ENCODE measurements around the gene EVI5.

Gene EVI5

DNA sequence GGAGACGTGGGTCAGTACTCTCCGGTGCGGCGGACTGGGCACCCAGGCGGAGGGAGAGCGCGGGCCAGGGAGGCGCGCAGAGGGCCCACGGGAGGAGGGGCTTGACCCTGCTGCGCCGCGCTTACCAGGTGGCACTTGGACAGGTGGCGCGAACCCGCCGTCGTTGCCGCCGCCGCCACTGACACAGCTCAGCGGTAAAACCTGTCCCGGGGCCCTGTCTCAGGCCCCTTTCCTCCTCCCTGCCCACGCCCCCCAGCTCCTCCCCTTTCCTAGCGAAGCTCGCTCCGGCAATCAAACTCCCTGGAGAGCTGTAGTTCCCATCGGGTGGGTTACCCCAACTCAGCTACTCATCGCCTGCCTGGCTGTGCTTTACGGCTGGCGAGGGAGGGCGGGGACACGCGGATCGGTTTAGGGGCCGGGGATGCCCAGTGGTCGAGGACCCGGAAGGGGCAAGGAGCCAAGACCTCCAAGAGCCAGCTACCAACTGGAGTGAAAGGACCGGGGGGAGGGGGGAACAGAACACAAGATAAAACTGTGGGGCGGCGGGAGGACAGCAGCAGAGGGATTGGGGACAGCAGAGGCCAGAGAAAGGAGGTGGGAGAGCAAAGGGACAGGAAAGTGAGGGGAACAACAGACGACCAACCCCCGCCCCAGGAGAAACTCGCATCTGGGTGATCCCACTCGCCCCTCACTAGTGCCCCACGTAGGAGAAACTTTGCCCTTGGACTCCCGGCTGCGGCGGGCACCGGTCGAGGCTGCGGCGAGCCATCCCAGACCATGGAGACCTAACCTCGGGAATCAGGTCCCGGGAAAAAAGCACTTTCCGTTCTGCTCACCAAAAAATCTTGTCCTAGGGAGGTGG, 301.1 kb downstream of the EVI5 start:
- DNase-seq (ENCODE audit: low read depth in 2 of 2), result peak; percentile 70 to 73

DNA sequence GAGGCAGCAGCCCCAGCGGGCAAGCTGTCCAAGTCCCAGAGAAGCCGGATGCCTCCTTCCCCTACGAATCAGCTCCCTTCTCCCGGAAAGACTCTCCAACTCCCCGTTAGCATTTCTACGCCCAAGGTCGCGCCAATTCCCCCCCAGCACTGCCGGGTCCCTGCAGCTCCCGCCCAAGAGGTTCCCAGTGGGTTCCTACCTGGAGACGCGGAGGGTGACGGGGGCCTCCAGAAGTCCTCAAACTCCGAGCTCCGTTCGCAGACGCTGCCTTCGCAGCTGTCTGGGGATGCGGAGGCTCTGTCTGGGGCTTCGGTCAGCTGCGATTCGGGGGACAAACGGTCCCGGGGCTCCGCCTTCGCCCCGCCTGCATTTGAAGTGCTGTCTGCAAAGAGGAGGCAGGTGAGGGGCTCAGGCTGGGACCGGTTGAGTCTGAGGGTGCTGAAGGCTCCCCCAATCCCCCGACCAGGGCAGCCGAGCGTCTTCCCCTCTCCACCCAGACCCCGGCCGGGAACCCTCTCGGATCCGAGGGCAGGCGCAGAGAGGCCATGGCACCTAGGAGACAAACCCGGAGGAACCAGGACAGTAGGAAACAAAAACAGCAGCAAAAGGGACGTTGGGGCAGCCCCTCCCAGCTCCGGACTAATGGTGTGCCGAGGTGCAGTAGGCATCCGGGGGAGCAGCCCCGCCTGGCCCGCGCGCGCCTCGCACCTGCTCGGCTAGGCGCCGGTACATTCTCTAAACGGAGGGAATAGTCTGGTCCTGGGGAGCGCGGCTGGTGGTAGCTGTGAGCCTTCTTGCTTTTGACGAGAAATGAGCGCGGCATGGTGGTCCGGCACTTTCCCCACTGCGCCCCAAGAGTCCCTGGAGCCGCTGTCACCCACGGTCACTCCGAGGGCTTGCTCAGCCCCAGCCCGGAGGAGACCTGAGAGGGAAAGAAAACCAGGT, 302.0 kb downstream of the EVI5 start:
- DNase-seq (ENCODE audit: low read depth in 2 of 2), result no peak

DNA sequence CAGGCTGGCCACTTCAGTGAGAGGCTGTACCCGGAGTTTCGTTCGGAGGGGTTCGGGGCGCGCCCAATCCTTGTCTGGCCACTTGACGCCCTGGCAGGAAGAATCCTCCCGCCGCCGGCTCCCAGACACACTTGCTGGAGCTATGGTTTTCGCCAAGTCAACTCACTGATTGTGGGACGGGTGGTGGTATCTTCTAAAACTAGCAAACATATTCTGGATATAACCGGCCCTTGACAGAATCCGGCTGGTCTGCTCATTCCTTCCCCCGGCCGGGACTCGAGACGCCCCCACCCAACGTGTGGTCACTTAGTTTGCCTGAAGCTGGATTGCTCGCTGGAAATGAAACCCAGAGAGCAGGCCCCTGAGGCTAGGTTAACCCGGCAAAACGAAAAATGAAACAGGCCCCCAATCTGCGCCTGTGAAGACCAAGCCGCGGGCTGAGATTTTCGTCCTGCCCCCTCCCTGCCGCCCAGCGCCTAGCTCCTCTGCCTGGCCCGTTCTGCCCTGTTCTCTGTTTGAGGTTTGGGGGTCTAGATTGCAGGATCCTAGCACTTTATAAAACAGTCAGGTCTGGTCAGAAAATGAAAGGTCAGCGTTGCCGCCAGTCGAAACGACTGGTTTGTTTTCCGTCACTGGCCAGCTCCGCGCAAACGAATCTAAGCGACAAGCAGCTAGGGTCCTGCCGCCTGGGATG, 302.8 kb downstream of the EVI5 start:
- no peak for DNase-seq (ENCODE audit: low read depth in 2 of 2)

DNA sequence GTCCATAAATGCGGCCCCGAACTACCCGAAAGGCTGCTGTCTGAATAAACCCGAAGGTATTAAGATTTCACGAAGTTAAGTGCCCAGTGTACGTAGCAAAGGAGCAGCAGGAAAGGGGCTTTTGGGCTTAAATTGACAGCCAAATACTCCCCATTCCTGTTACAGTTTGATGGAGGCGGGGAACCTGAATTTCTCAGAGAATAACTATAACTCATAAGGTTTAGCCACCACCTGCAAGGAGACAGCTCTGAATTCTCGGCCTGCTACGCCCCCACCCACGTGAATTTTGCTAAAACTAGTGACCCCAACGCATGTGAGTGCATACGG, 303.3 kb downstream of the EVI5 start:
- DNase-seq (ENCODE audit: low read depth in 2 of 2), result no peak

DNA sequence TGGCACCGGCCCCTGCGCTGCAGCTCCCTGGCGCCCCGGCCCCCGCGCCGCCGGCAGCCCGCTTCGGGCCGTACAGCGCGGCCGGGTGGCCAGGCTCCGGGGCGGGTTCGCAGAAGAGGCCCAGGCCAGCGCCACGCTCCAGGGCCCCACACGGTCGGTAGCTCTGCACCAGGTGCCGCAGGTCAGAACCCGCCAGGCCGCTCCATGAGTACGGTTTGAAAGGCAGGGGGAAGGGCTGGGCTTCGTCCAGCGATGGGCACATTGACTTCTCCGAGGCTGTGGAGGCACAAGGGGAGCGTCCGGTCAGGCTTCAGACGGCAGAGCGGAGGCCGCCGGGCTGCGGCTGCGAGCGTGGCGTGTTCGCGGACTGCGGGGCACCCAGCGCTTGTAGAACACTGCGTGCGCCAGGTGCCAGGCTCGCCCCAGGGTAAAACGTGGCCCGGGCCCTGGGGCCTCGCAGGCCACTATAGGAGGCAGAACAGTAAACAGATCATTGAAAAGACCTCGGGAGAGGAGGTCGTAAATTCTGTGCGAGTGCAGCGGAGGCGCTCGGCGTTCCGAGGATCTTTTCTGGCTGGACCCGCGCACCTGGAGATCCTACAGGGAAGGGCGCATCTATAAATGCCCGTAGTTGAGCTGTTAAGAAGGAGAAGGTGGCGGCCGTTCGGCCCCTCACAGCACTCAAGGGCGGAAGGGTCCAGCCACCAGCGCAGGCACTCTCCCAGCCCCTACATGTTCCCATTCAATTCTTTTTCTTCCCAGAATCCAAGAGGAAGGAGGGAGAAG, 303.9 kb downstream of the EVI5 start:
- DNase-seq (ENCODE audit: low read depth in 2 of 2), result no peak

DNA sequence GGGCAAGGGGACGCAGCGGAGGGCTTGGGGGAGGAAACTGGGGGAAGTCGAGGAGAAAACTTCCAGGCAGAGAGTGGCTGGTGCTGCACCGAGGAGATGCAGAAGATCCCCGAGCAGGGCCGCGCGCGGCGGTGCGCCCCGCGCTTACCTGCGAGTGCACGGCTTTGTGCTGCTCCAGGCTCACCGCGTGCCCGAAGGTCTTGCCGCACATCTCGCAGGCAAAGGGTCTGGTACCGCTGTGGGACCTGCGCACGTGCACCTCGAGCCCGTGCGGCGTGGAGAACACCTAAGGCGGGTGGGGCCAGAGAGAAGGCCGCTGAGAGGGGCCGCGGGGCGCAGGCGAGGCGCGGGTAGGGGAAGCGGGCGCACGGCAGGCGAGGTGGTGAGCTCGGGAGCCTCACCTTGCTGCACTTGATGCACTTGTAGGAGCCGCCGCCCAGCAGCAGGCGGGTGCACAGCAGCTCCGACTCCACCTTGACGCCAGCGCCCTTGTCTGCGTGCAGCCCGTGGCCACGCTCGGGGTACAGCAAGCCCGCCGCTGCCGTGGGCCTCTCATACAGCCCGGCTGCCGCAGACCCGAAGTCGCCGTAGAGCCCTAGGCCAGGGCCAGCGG, 304.6 kb downstream of the EVI5 start:
- no peak for DNase-seq (ENCODE audit: low read depth in 2 of 2)

DNA sequence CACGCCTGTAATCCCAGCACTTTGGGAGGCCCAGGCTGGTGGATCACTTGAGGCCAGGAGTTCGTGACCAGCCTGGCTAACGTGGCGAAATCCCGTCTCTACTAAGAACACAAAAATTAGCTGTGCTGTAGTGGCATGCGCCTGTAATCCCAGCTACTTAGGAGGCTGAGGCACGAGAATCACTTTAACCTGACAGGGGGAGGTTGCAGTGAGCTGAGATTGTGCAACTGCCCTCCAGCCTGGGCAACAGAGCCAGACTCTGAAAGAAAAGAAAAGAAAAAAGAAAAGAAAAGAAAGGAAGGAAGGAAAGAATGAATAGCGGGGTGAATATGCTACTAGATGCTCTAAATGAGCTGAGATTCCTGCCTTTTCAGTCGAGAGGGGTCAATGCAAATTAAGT, 305.3 kb downstream of the EVI5 start:
- no peak for DNase-seq (ENCODE audit: low read depth in 2 of 2)

DNA sequence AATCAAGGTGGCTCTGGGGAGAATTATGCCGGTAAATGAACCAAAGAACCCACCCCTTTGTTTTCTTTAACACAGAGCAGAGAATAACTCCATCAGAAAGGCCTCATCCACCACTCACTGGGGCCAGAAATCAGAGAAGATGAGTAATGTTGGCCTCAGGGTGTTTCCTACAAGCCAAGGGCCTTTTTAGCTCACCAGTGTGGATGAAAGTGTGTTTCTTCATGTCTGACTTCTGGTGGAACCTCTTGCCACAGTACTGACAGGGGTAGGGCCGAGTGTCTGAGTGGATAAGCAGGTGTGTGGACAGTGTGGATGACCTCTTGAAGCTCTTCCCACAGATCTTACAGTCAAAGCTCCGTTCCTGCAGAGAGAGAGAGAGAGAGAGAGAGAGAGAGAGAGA, 306.5 kb downstream of the EVI5 start:
- no peak for DNase-seq (ENCODE audit: low read depth in 2 of 2)

DNA sequence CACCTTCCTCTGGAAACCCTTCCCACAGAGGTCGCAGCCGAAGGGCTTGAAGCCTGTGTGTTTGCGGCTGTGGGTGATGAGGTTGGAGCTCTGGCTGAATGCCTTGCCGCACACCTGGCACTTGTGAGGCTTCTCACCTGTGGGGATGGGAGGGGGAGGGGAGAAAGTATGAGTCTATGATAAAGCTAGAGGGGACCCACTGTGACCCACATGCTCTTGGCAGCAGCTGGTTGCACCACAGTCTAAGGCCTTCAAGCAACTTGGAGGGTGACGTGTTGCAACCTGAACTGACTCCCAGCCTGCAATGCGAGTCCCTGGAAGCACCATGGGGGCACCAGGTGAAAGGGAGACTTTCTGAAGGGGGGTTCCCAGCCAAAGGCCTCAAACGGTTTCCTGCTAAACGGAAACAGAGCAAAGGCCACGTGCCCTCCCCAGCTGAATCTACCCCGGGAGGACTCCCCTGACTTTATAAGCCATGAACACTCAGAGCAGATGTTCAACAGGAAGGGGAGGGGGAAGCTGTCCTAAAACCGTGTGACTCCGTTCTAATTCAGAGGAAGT, 308.8 kb downstream of the EVI5 start:
- DNase-seq (ENCODE audit: low read depth in 2 of 2), result peak; percentile 53 to 56

DNA sequence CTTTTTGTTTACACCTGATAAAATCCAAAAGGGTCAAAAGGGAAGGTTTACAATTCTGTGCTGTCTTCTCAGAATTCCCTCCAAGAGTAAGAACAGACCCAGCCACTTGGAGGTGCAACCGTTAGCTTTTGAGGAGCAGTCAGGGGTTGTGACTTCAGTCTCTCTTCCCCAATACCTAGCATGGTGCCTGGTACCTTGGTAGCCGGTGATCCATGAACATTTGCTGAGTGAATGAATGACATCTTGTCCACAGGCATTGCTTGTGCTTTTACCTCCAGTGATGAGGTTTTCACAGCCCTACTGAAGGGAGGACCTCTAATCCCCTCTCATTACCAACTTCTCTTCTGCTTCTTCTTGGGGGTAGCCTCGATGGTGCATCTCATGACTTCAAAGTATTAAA, 309.9 kb downstream of the EVI5 start:
- DNase-seq (ENCODE audit: low read depth in 2 of 2), result no peak

DNA sequence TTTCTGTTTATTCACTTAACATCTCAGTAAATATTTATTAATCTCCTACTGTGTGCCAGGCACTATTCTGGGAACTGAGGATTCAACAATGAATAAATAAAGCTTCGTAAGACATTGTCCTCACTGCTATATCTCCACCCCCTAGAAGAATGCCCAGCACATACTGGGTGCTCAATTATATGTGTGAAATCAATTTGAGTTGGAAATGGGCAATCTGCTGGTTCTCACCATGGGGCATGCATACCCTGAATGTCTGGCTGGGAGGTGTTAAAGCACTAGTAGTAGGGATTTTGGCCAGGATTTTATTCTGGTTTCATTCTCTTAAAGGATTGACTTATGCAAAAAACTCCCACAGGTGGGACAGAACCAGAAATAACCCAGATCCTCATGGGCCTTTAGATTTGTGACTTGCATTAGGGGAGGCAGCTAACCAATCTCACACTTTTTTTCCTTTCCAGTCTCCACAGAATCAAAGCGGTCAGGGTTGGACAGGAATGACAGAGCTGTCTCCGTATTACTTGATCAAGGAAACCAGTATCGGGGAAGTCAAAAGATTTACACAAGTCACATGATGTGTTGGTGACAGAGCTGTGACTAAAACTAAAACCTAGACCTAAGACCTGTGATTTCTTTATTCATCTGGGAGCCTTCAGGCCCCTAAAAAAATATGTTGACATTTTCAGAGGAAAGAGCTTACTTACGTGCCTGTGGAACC, 311.0 kb downstream of the EVI5 start:
- DNase-seq (ENCODE audit: low read depth in 2 of 2), result no peak

DNA sequence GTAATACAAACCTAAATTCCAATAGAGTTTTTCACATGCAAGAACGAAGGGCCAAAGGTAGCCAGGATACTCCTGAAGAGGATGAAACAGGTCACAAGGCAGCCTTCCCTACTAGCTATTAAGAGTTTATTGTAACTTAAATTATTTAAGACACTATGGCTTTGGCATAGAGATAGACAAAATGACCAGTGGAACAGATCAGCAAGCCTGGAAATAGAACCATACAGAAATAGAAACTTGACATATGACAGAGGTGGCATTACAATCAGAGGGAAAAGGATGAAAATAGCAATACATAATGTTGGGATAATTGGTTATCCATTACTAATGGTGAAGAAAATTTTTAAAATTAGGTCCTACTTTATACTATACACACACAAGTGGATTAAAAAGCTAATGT, 314.7 kb downstream of the EVI5 start:
- DNase-seq (ENCODE audit: low read depth in 2 of 2), result no peak

DNA sequence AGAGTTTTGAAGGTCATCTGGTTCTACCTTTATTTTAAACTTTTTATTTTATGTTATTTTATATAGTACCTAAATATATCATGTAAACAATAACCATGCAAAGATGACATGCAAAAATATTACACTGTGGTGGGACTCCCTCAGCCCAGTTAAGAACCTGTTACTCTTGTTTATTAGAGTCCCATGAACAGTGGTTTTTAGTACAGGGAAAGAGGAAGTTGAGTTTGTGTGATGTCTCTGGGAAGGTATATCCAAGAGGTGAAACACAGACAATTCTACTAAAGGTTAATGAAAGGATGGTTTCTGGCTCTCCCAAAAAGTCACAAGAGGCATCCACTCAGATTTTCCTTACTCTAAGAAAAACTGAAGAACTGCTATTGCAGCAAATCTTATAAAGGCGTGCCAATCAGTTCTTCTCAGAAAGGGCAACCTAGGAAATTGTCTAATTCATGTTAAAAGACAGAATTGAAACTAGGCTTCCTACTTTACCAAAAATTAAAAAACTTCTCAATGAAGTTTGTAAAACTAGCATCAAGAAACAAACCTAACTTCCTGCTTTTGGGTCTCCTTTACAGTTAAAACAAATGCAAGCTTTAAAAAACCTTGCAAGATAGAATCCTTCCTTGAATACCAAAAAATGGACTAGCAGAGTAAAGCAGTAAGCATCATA, 318.1 kb downstream of the EVI5 start:
- DNase-seq (ENCODE audit: low read depth in 2 of 2), result no peak

DNA sequence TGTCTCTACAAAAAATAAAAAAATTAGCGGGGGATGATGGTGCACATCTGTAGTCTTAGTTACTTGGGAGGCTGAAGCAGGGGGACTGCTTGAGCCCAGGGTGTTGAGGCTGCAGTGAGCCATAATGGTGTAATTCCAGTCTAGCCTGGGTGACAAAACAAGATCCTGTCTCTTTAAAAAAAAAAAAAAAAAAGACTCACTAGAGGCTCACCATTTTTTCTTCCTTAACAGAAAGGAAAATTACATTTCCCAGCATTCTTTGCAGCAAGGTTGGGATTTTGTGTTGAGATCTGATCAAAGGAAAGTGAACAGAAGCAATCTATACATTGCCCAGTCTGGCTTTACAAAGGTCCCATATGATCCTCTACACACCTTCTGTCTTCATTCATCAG, 319.7 kb downstream of the EVI5 start:
- no peak for DNase-seq (ENCODE audit: low read depth in 2 of 2)

DNA sequence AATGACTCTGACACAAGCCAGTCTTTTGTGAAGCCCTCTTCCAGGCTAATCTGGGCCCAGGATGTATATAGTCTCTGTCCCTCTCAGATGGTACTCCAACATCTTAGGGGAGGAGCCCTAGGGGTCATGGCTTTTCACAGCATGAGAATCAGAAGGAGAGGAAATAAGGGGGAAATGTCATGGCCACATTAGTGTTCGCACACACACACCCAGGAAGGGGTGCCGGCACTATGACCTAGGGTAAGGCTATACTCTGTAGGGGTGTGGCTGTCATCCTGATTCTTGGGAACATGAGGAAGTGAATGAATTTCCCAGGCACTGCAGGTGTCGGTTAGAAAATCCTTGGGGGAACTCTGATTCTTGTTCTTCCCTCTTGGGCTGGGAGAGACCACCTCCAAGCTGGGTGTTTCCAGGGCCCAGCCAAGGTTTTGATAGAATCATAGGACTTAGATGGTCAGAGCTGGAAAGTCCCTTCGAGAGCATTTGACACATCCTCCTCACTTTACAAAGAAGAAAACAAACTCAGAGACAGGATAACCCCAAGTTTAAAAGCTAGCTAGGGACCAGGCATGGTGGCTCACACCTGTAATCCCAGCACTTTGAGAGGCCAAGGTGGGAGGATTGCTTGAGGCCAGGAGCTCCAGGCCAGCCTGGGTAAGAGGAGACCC, 320.2 kb downstream of the EVI5 start:
- DNase-seq (ENCODE audit: low read depth in 2 of 2), result no peak

DNA sequence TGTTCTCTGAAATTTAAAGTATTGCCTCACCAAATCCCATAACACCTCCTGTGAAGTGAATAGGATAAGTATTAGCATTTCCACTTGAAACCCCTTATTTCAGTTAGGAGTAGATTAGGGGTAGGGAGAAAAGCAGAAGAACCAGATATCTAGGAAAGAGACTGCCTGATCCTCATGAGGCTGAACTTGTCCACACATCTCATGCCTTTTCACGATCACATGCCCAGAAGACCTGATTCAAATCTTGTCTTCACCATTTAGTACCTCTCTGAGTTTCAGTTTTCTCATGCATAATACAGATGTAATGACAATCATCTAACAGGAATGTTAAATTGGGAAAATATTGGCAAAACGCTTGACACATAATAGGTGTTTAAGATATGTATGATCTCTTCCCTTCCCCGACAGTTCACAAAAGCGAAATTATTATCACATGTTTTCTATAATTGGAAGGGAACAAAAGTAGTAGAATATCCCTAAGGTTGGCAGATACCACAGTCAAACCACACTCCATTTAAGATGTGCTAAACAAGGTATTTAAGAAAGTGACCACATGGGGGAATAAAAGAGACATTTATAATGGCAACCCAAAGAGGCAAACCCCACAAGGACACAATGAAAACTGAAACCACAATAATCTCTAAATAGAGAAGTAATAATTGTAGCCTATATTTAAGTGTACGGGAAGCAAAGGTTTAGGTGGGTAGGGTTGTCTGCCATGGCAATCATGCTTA, 323.4 kb downstream of the EVI5 start:
- DNase-seq (ENCODE audit: low read depth in 2 of 2), result no peak

DNA sequence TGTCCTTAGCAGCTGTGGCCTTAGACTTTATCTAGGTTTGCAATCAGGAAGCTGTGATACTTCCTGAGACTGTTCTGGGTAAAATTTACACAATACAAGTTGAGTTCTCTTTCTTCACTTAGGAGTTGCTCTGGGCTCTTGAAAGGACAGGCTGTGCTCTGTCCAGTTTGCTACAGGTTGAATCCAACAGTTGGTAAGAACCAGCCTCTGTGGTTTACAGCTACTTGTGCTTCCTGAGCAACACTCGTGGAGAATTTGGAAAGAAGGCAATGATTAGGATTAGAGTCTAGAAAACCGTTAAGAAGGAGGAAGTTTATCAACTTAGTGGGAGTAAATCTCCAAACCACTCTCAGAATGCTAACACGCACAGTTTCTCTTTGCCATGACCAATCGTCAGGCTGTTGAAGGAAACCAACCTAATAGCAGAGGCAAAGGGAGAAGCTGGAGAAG, 325.0 kb downstream of the EVI5 start:
- DNase-seq (ENCODE audit: low read depth in 2 of 2), result no peak

Measured in stimulated activated CD8-positive, alpha-beta memory T cell treated with anti-CD3 and anti-CD28 coated beads, Interleukin-15, amount 100 ng/mL, for 48 hours (primary cell).